GM23338 (cell line): ENCODE results near the gene HMOX2. TPM values are rescaled to one million over a fixed set of nuclear protein-coding genes. Genes with fewer than 3 reads are reported as not detected.

Experiments used
- ATAC-seq: fragments of 200-7000 bp; cut with Tn5 transposase; 3 replicates; pipeline ENCODE4 v1.9.1; 2020
- DNase-seq: peaks from one replicate; pipeline ENCODE4 v3.0.0-alpha.2; 2015; ENCODE audit warnings: low spot score
- H2AFZ ChIP-seq: fragments of 200-600 bp; sonication (generic); 2 replicates; pipeline ENCODE4 v1.8.0; 2016; ENCODE audit warnings: antibody characterized with exemption, mild to moderate bottlenecking, moderate library complexity
- H3F3A ChIP-seq: fragments of 200-600 bp; sonication (generic); replicated peaks from 2 replicates; pipeline ENCODE4 v1.8.0; 2017; ENCODE audit warnings: antibody characterized with exemption, mixed run types, low read depth
- H3K27ac ChIP-seq: fragments of 200-600 bp; sonication (generic); 2 replicates; pipeline ENCODE4 v1.6.1; 2016; ENCODE audit warnings: low read depth
- H3K27me3 ChIP-seq: fragments of 200-600 bp; sonication (generic); 2 replicates; pipeline ENCODE4 v1.8.0; 2016; ENCODE audit warnings: mild to moderate bottlenecking, mixed run types, moderate library complexity; ENCODE audit not compliant: insufficient read depth
- H3K36me3 ChIP-seq: fragments of 200-600 bp; sonication (generic); 2 replicates; pipeline ENCODE4 v1.8.0; 2016; ENCODE audit warnings: mild to moderate bottlenecking; ENCODE audit not compliant: insufficient read depth
- H3K4me1 ChIP-seq: fragments of 200-600 bp; sonication (generic); 2 replicates; pipeline ENCODE4 v1.8.0; 2016; ENCODE audit warnings: mild to moderate bottlenecking, moderate library complexity; ENCODE audit not compliant: insufficient read depth
- H3K4me2 ChIP-seq: fragments of 200-600 bp; sonication (generic); 2 replicates; pipeline ENCODE4 v1.7.1; 2017; ENCODE audit warnings: mixed run types
- H3K4me3 ChIP-seq: fragments of 200-600 bp; sonication (generic); 2 replicates; pipeline ENCODE4 v1.6.1; 2016; ENCODE audit warnings: mixed run types
- H3K79me2 ChIP-seq: fragments of 200-600 bp; sonication (generic); replicated peaks from 2 replicates; pipeline ENCODE4 v1.8.0; 2017; ENCODE audit warnings: mild to moderate bottlenecking; ENCODE audit not compliant: insufficient read depth
- H3K9me2 ChIP-seq: fragments of 200-600 bp; sonication (generic); 2 replicates; pipeline ENCODE4 v1.8.0; 2017; ENCODE audit not compliant: insufficient read depth
- H4K20me1 ChIP-seq: fragments of 200-600 bp; sonication (generic); replicated peaks from 2 replicates; pipeline ENCODE4 v1.8.0; 2017; ENCODE audit warnings: mild to moderate bottlenecking; ENCODE audit not compliant: insufficient read depth
- H3K27ac Mint-ChIP-seq: 2 replicates; pipeline ENCODE4 v1.8.0; 2020; ENCODE audit warnings: inconsistent platforms, mild to moderate bottlenecking, moderate library complexity, mixed read lengths
- H3K27me3 Mint-ChIP-seq: 3 replicates; pipeline ENCODE4 v1.8.0; 2022; ENCODE audit warnings: low read depth, mild to moderate bottlenecking, moderate library complexity, mixed read lengths, inconsistent platforms; ENCODE audit not compliant: insufficient read depth, poor library complexity
- H3K36me3 Mint-ChIP-seq: 3 replicates; pipeline ENCODE4 v1.8.0; 2021; ENCODE audit warnings: low read depth, mild to moderate bottlenecking, inconsistent platforms, moderate library complexity, mixed read lengths
- H3K4me1 Mint-ChIP-seq: 3 replicates; pipeline ENCODE4 v1.8.0; 2020; ENCODE audit warnings: mild to moderate bottlenecking, inconsistent platforms, mixed read lengths
- H3K4me3 Mint-ChIP-seq: 3 replicates; pipeline ENCODE4 v1.8.0; 2021; ENCODE audit warnings: moderate library complexity, mild to moderate bottlenecking, inconsistent platforms, mixed read lengths
- H3K9me3 Mint-ChIP-seq: 3 replicates; pipeline ENCODE4 v1.8.0; 2020; ENCODE audit warnings: moderate library complexity, mild to moderate bottlenecking, inconsistent platforms, mixed read lengths
- CREB1 ChIP-seq: fragments of 250-450 bp; sonication (Bioruptor Pico); IDR thresholded peaks from 2 replicates; pipeline ENCODE4 v1.5.0; 2020; ENCODE audit warnings: low read depth, mild to moderate bottlenecking, moderate library complexity
- CTCF ChIP-seq, 2 experiments: fragments of 200-600 bp in 1 of 2; sonication (generic) in 1 of 2; conservative IDR thresholded peaks; 2 replicates each; pipeline versions ENCODE4 v1.5.1 to v1.6.1; 2016 to 2017; ENCODE audit warnings: antibody characterized with exemption in 2 of 2, low read depth in 2 of 2, mild to moderate bottlenecking in 2 of 2, moderate library complexity in 1 of 2
- ETS1 ChIP-seq: IDR thresholded peaks from 2 replicates; pipeline ENCODE4 v1.6.1; 2016; ENCODE audit warnings: antibody characterized with exemption
- EZH2 ChIP-seq: fragments of 200-600 bp; sonication (generic); IDR thresholded peaks from one replicate; pipeline ENCODE4 v1.8.0; 2017; ENCODE audit warnings: antibody characterized with exemption, mild to moderate bottlenecking, low read depth; ENCODE audit not compliant: unreplicated experiment
- EZH2phosphoT487 ChIP-seq: fragments of 200-600 bp; sonication (generic); IDR thresholded peaks from one replicate; pipeline ENCODE4 v1.8.1; 2018; ENCODE audit warnings: antibody characterized with exemption; ENCODE audit not compliant: unreplicated experiment
- JUNB ChIP-seq: IDR thresholded peaks from one replicate; pipeline ENCODE4 v1.6.1; 2016; ENCODE audit warnings: antibody characterized with exemption; ENCODE audit not compliant: unreplicated experiment
- NANOG ChIP-seq: IDR thresholded peaks from 2 replicates; pipeline ENCODE4 v1.6.1; 2016; ENCODE audit warnings: antibody characterized with exemption, borderline replicate concordance
- POLR2AphosphoS5 ChIP-seq: IDR thresholded peaks from 2 replicates; pipeline ENCODE4 v1.6.1; 2016; ENCODE audit warnings: antibody characterized with exemption, low read depth
- REST ChIP-seq: IDR thresholded peaks from one replicate; pipeline ENCODE4 v1.6.1; 2018; ENCODE audit warnings: antibody characterized with exemption; ENCODE audit not compliant: unreplicated experiment
- STAT1 ChIP-seq: IDR thresholded peaks from one replicate; pipeline ENCODE4 v1.6.1; 2016; ENCODE audit warnings: antibody characterized with exemption; ENCODE audit not compliant: unreplicated experiment
- ZNF114 ChIP-seq: fragments of 250-450 bp; sonication (Bioruptor Pico); IDR thresholded peaks from 2 replicates; pipeline ENCODE4 v1.5.0; 2020; ENCODE audit warnings: mild to moderate bottlenecking, moderate library complexity
- ZNF331 ChIP-seq: fragments of 250-450 bp; sonication (Bioruptor Pico); IDR thresholded peaks from 2 replicates; pipeline ENCODE4 v1.5.0; 2020; ENCODE audit warnings: low read depth, mild to moderate bottlenecking, moderate library complexity
- ZNF462 ChIP-seq: fragments of 250-450 bp; sonication (Bioruptor Pico); IDR thresholded peaks from 2 replicates; pipeline ENCODE4 v1.5.0; 2020; ENCODE audit warnings: mild to moderate bottlenecking, moderate library complexity
- polyA plus RNA-seq: library from polyadenylated mRNA; unstranded; fragments of >200 nt; fragmentation: Nextera tagmentation; extraction: Ambion mirVana; gene quantifications from 2 replicates; pipeline ENCODE4 v1.2.1, GENCODE V29; 2016
- total RNA-seq: library from RNA; depleted of rRNA; stranded (reverse); fragments of >200 nt; shearing (Covaris generic); gene quantifications from 2 replicates; pipeline ENCODE4 v1.2.3, GENCODE V29; 2014

HMOX2 gene
- total and polyA plus RNA-seq, 2 experiments from 2014 or later = 33.0 to 38.1 TPM

GRCh38 chr16:4465977-4466779 is 10.0 kb upstream of the HMOX2 start:
- Histone ChIP-seq H3K9me2 (no peaks in the 10 kb centered on the region), H3K79me2 (no peaks in the 10 kb centered on the region; the same call in 1 of the 2 replicates), H3F3A (0 out of 2 replicates have a peak, but pooled peaks cover 11% of the 10 kb centered on the region), H3K36me3 (peaks cover 13% of the 10 kb centered on the region; the same call in 1 of the 2 replicates), H3K27me3 (no peaks in the 10 kb centered on the region), H3K4me3 (no peak overlapping the region), H3K4me2 (no peak overlapping the region), H4K20me1 (no peaks in the 10 kb centered on the region), H3K4me1 (no peaks in the 10 kb centered on the region), H3K27ac (no peak overlapping the region), H2AFZ (no peak overlapping the region)
- Mint-ChIP-seq H3K4me1 (peaks cover 3% of the 10 kb centered on the region; the same call in 2 of the 3 replicates), H3K27ac (no peak overlapping the region), H3K27me3 (peaks cover 10% of the 10 kb centered on the region), H3K9me3 (no peaks in the 10 kb centered on the region), H3K36me3 (peaks cover 47% of the 10 kb centered on the region), H3K4me3 (no peak overlapping the region)
- no peak for DNase-seq
- TF ChIP-seq ZNF462 = no peak
- no peak for TF ChIP-seq CREB1
- no peak for TF ChIP-seq EZH2phosphoT487
- TF ChIP-seq NANOG = no peak
- no peak for TF ChIP-seq ZNF331 (CRISPR knock-in tag)
- no peak for TF ChIP-seq JUNB
- no peak for TF ChIP-seq REST
- no peak for TF ChIP-seq ZNF114
- no peak for TF ChIP-seq POLR2AphosphoS5
- no peak for TF ChIP-seq CTCF (conservative IDR thresholded peaks at IDR 0.05; ENCODE audit: low read depth in 2 of 2)
- no peak for TF ChIP-seq STAT1
- no peak for TF ChIP-seq ETS1
- TF ChIP-seq EZH2 = no peak
- no peak for ATAC-seq
